GM12878 (cell line): Measurements from ENCODE around the gene ECM1. TPM values are rescaled to one million over a fixed set of nuclear protein-coding genes. Genes with fewer than 3 reads are reported as not detected.

Experiments
- ATAC-seq: fragments of 200-7000 bp; cut with Tn5 transposase; 3 replicates; pipeline ENCODE4 v1.9.1; 2020; ENCODE audit warnings: mild to moderate bottlenecking, moderate library complexity
- BruUV-seq: library from RNA; stranded (reverse); fragments of 400-500 nt; replicated peaks from 2 replicates; lab custom pipeline; 2021; lab: Mats Ljungman, UMichigan
- CTCF ChIA-PET: fragments of 300-600 bp; sonication (Branson Sonifier 250); formaldehyde crosslinking; extraction: SDS; loops from one replicate; lab custom pipeline; 2021; ENCODE audit warnings: inconsistent platforms; lab: Yijun Ruan, JAX
- POLR2A ChIA-PET: fragments of 350-600 bp; formaldehyde crosslinking; extraction: SDS; loops from one replicate; lab custom pipeline; 2021; ENCODE audit warnings: inconsistent platforms; lab: Charles Lee
- RAD21 ChIA-PET: fragments of 300-600 bp; sonication (Branson Sonifier 250); formaldehyde crosslinking; loops from one replicate; lab custom pipeline; 2023; ENCODE audit warnings: antibody characterized with exemption; ENCODE audit not compliant: unreplicated experiment; lab: Charles Lee
- SMC1A ChIA-PET: fragments of 300-600 bp; sonication (Branson Sonifier 250); formaldehyde crosslinking; loops from one replicate; lab custom pipeline; 2023; ENCODE audit not compliant: unreplicated experiment, uncharacterized antibody; lab: Charles Lee
- DNase-seq: peaks from one replicate; pipeline ENCODE4 v3.0.0-alpha.2; 2011; ENCODE audit warnings: low read depth, low spot score
- FAIRE-seq: peaks from 3 replicates; lab custom pipeline; 2011; peaks lifted over from hg19 to GRCh38; lab: Jason Lieb, UNC
- H2AFZ ChIP-seq: 2 replicates; pipeline ENCODE4 v1.6.0; 2011; ENCODE audit warnings: low read depth, low read length, control low read depth; ENCODE audit not compliant: control insufficient read depth
- H3K27ac ChIP-seq: 2 replicates; pipeline ENCODE4 v1.5.1; 2011; ENCODE audit warnings: control low read depth; ENCODE audit not compliant: control insufficient read depth, insufficient read depth
- H3K27me3 ChIP-seq, 2 experiments: replicated peaks in 1 of 2; 2 replicates each; pipeline versions ENCODE4 v1.6.0 to v1.6.1; 2011; ENCODE audit warnings: low read length in 1 of 2; ENCODE audit not compliant: control insufficient read depth in 2 of 2, insufficient read depth in 2 of 2
- H3K36me3 ChIP-seq, 2 experiments: 2 replicates each; pipeline ENCODE4 v1.5.1; 2011; ENCODE audit warnings: low read length in 1 of 2; ENCODE audit not compliant: control insufficient read depth in 2 of 2, insufficient read depth in 2 of 2
- H3K4me1 ChIP-seq: 2 replicates; pipeline ENCODE4 v1.6.1; 2011; ENCODE audit warnings: mild to moderate bottlenecking, low read length, moderate library complexity, mixed read lengths; ENCODE audit not compliant: control insufficient read depth, insufficient read depth
- H3K4me2 ChIP-seq: 2 replicates; pipeline ENCODE4 v1.6.0; 2011; ENCODE audit warnings: control low read depth; ENCODE audit not compliant: control insufficient read depth, insufficient read depth
- H3K4me3 ChIP-seq: fragments of 200-600 bp; sonication (generic); 2 replicates; pipeline ENCODE4 v1.5.1; 2016
- H3K79me2 ChIP-seq: 2 replicates; pipeline ENCODE4 v1.6.0; 2011; ENCODE audit warnings: low read length; ENCODE audit not compliant: control insufficient read depth, insufficient read depth
- H3K9ac ChIP-seq: 2 replicates; pipeline ENCODE4 v1.8.0; 2011; ENCODE audit warnings: low read length, control low read depth, mixed read lengths; ENCODE audit not compliant: control insufficient read depth, insufficient read depth
- H3K9me3 ChIP-seq: replicated peaks from 3 replicates; pipeline ENCODE4 v1.5.1; 2011; ENCODE audit warnings: mild to moderate bottlenecking, low read length; ENCODE audit not compliant: control insufficient read depth, insufficient read depth
- H4K20me1 ChIP-seq: 2 replicates; pipeline ENCODE4 v1.6.0; 2011; ENCODE audit not compliant: control insufficient read depth, insufficient read depth
- CHD1 ChIP-seq: IDR thresholded peaks from 2 replicates; pipeline ENCODE4 v1.6.1; 2012; ENCODE audit warnings: low read depth, low read length, improper control_type of control experiment
- FOS ChIP-seq: IDR thresholded peaks from 3 replicates; pipeline ENCODE4 v1.6.1; 2011; ENCODE audit warnings: borderline replicate concordance; ENCODE audit not compliant: insufficient read length; ENCODE audit errors: extremely low read depth
- FOXM1 ChIP-seq: IDR thresholded peaks from 2 replicates; pipeline ENCODE4 v1.6.1; 2012; ENCODE audit warnings: low read depth, mild to moderate bottlenecking, inconsistent platforms, low read length, moderate library complexity
- HDGF ChIP-seq: fragments of 450-650 bp; IDR thresholded peaks from 2 replicates; pipeline ENCODE4 v1.6.1; 2016; ENCODE audit warnings: antibody characterized with exemption
- IRF5 ChIP-seq: fragments of 450-650 bp; IDR thresholded peaks from 2 replicates; pipeline ENCODE4 v1.6.1; 2017; ENCODE audit warnings: borderline replicate concordance
- NFXL1 ChIP-seq: fragments of 450-650 bp; IDR thresholded peaks from 2 replicates; pipeline ENCODE4 v1.6.1; 2017; ENCODE audit warnings: antibody characterized with exemption, mild to moderate bottlenecking, borderline replicate concordance
- NFYB ChIP-seq: IDR thresholded peaks from 2 replicates; pipeline ENCODE4 v1.6.1; 2011; ENCODE audit warnings: low read depth, mild to moderate bottlenecking, low read length, improper control_type of control experiment, moderate library complexity; ENCODE audit not compliant: insufficient read depth
- PKNOX1 ChIP-seq: fragments of 450-650 bp; IDR thresholded peaks from 2 replicates; pipeline ENCODE4 v1.6.1; 2016; ENCODE audit warnings: mild to moderate bottlenecking
- POLR2A ChIP-seq: IDR thresholded peaks from 2 replicates; pipeline ENCODE4 v1.6.1; 2011; ENCODE audit warnings: low read depth, mild to moderate bottlenecking, low read length
- RBBP5 ChIP-seq: fragments of 200-600 bp; sonication (generic); conservative IDR thresholded peaks from 2 replicates; pipeline ENCODE4 v1.6.1; 2016
- RUNX3 ChIP-seq: IDR thresholded peaks from 2 replicates; pipeline ENCODE4 v1.6.1; 2012; ENCODE audit warnings: low read length, inconsistent platforms
- YBX1 ChIP-seq: fragments of 450-650 bp; IDR thresholded peaks from 2 replicates; pipeline ENCODE4 v1.6.1; 2016; ENCODE audit warnings: antibody characterized with exemption
- ZBED1 ChIP-seq: IDR thresholded peaks from 2 replicates; pipeline ENCODE4 v1.6.1; 2016; ENCODE audit warnings: borderline replicate concordance
- WGBS: methylation state at CpG from one replicate; pipeline ENCODE4 v1.1.6; 2016; ENCODE audit warnings: low lambda C conversion rate; ENCODE audit not compliant: insufficient replicate concordance, insufficient coverage; ENCODE audit errors: missing lambda C conversion rate; 5-methylcytosine and 5-hydroxymethylcytosine counted together
- in situ Hi-C: fragments of 300-500 bp; cut with MboI; formaldehyde crosslinking; loops from 9 replicates; pipeline ENCODE4 v1.14.3; 2018; ENCODE audit warnings: mixed read lengths
- intact Hi-C: fragments of 100-400 bp; cut with micrococcal nuclease; formaldehyde crosslinking; loops from one replicate; pipeline ENCODE4 v1.14.2; 2022; ENCODE audit not compliant: unreplicated experiment
- polyA plus RNA-seq, 11 experiments: library from polyadenylated mRNA; depleted of rRNA in 4 of 11; unstranded in 6 of 11; stranded (reverse) in 5 of 11; fragments of >200 nt; fragmentation: Nextera tagmentation in 4 of 11; fragmentation: Illumina TruSeq in 1 of 11; extraction: Ambion mirVana in 4 of 11; extraction: Trizol in 1 of 11; gene quantifications; 1 replicate in 1 of 11; 2 replicates in 10 of 11; pipeline versions ENCODE4 v1.2.1 to v1.2.3, GENCODE V29; 2011 to 2016; ENCODE audit warnings: inconsistent platforms in 2 of 11, missing spikeins in 2 of 11, low read depth in 1 of 11
- total RNA-seq, 4 experiments: library from RNA; depleted of rRNA in 3 of 4; stranded (reverse); fragments of >200 nt in 3 of 4; fragmentation: Illumina TruSeq in 1 of 4; extraction: Trizol in 1 of 4; gene quantifications; 2 replicates each; pipeline versions ENCODE4 v1.2.1 to v1.2.3, GENCODE V29; 2013 to 2021
- TF ChIP-seq, protein P1 (sequence below): IDR thresholded peaks from 2 replicates; pipeline ENCODE4 v1.6.1; 2011; ENCODE audit warnings: low read depth, mild to moderate bottlenecking, low read length, moderate library complexity, borderline replicate concordance; ENCODE audit errors: extremely low read depth

The ECM1 gene
- total and polyA plus RNA-seq, 10 of the 15 experiments (the other 5 are each of a cell fraction or from before 2014, with no cell fraction given), result 0.06 to 1.3 (median 0.60) TPM

DNA sequence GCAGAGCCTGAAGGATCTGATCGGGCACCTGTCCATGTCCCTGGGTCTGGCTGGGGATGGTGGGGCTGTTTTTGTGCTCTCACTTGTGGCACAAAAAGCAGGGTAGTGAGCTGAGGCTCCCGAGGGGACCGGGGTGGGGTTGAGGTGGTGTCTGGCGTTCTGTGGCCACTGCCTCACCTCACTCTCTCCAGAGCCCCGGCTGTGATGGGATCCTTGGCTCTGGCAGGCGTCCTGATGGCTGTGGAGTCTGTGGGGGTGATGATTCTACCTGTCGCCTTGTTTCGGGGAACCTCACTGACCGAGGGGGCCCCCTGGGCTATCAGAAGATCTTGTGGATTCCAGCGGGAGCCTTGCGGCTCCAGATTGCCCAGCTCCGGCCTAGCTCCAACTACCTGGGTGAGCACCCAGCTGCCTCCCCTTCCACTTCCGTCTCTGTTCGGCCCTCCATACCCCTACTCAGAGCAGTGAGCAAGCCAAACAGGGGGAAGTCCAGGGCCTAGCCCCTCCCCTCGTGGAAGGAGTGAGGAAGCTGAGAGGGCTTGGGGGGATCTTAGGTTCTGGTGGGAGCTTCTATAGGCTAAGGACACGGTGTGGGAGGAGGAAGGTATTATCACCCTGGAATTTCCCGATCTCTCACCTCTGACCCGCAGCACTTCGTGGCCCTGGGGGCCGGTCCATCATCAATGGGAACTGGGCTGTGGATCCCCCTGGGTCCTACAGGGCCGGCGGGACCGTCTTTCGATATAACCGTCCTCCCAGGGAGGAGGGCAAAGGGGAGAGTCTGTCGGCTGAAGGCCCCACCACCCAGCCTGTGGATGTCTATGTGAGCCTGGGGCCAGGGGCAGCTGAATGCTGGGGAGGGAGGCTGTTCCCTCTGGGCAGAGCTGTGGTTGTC is 48.3 kb downstream of the ECM1 start:
- H3K79me2 ChIP-seq, result peaks cover 5% of the 10 kb centered on the region

DNA sequence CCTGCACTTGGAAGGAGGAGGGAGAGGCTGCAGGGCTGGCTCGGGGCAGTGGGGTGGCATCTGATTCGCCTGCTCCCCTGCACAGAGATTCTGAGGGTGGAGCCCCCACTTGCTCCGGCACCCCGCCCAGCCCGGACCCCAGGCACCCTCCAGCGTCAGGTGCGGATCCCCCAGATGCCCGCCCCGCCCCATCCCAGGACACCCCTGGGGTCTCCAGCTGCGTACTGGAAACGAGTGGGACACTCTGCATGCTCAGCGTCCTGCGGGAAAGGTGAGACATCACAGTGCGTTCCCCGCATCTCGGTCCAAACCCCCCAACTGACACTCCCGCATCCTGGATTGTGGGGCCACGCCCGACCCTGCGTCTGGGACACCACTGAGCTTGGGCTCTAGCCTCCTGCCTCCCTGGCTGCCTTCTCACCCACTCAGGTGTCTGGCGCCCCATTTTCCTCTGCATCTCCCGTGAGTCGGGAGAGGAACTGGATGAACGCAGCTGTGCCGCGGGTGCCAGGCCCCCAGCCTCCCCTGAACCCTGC is 49.2 kb downstream of the ECM1 start:
- Histone ChIP-seq H3K4me2 (no peak overlapping the region), H3K9ac (no peak overlapping the region), H3K79me2 (peaks cover 12% of the 10 kb centered on the region), H3K4me3 (no peak overlapping the region), H4K20me1 (no peaks in the 10 kb centered on the region), H3K4me1 (peaks cover 7% of the 10 kb centered on the region; the same call in 1 of the 2 replicates), H3K36me3 (no peaks in the 10 kb centered on the region), H2AFZ (no peak overlapping the region), H3K27me3 (no peaks in the 10 kb centered on the region), H3K9me3 (no peaks in the 10 kb centered on the region), H3K27ac (no peak overlapping the region)
- ChIA-PET SMC1A (interaction anchor here (12.5 kb wide), 1 partner anchor 58 kb away, joined by 367 read pairs; no protein-coding TSS in a partner anchor), CTCF (interaction anchor here (1.2 to 1.5 kb wide), 2 partner anchors 21 to 140 kb away, joined by 3 read pairs; partner anchors contain the start of gene GOLPH3L), POLR2A (no interaction called here), RAD21 (interaction anchor here (1.4 kb wide), 1 partner anchor 22 kb away, joined by 3 read pairs; the partner anchor contains the start of gene MCL1)
- in situ Hi-C loops, result no loop called here
- DNase-seq (no peak), FAIRE-seq (no peak), ATAC-seq (no peak)
- 87% methylated on average over 25 of the region's 26 CpGs for WGBS
- intact Hi-C loops, result no loop called here
- no TSS peak for BruUV-seq
- TF ChIP-seq IRF5 (no peak), PKNOX1 (no peak), ZBED1 (no peak), FOS (no peak), RBBP5 (no peak), NFYB (no peak), NFXL1 (no peak), CHD1 (no peak)

More for the DNA sequence above, 48.3 kb downstream of the ECM1 start:
- DNase-seq, result no peak
- no peaks in the 10 kb centered on the region for H3K36me3 ChIP-seq
- TF ChIP-seq RUNX3 (no peak), HDGF (no peak), YBX1 (no peak), FOXM1 (no peak), POLR2A (no peak; the same call in 1 of the 2 replicates)
- TF ChIP-seq, protein P1, sequence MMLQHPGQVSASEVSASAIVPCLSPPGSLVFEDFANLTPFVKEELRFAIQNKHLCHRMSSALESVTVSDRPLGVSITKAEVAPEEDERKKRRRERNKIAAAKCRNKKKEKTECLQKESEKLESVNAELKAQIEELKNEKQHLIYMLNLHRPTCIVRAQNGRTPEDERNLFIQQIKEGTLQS, result no peak
- TF ChIP-seq, all 136 proteins: peak for 0
- no peaks in the 10 kb centered on the region; a peak in 1 of 4 replicates for H3K27me3 ChIP-seq
- peaks cover 7% of the 10 kb centered on the region; the same call in 1 of the 2 replicates for H3K4me1 ChIP-seq
- CTCF ChIA-PET, result interaction anchor here (0.6 kb wide), 1 partner anchor 422 kb away, joined by 3 read pairs; no protein-coding TSS in a partner anchor
- BruUV-seq, result no TSS peak
- SMC1A ChIA-PET, result no interaction called here
- H4K20me1 ChIP-seq, result no peaks in the 10 kb centered on the region
- H2AFZ ChIP-seq, result no peak overlapping the region
- 68% methylated on average over 26 of the region's 26 CpGs for WGBS
- H3K9me3 ChIP-seq, result no peaks in the 10 kb centered on the region
- RAD21 ChIA-PET, result no interaction called here
- intact Hi-C loops, result no loop called here
- POLR2A ChIA-PET, result no interaction called here
- no peak for FAIRE-seq
- no peak overlapping the region for H3K4me2 ChIP-seq
- ATAC-seq, result no peak
- no peak overlapping the region for H3K4me3 ChIP-seq
- in situ Hi-C loops, result no loop called here
- no peak overlapping the region for H3K9ac ChIP-seq
- H3K27ac ChIP-seq, result no peak overlapping the region
